Neural crest cell (in vitro differentiated cells): ENCODE data around the gene MARCHF10. TPM values are rescaled to one million over a fixed set of nuclear protein-coding genes. Genes with fewer than 3 reads are reported as not detected.

ENCODE experiments used
- DNase-seq: peaks from one replicate; pipeline ENCODE4 v3.0.0; 2021; ENCODE audit warnings: low read depth, mixed read lengths, low spot score
- H3K27ac Mint-ChIP-seq: one replicate; pipeline ENCODE4 v1.8.0; 2021; ENCODE audit warnings: mild to moderate bottlenecking, mixed read lengths; ENCODE audit not compliant: unreplicated experiment
- H3K27me3 Mint-ChIP-seq: 2 replicates; pipeline ENCODE4 v1.8.0; 2021; ENCODE audit warnings: low read depth, mild to moderate bottlenecking, mixed read lengths
- H3K36me3 Mint-ChIP-seq: 2 replicates; pipeline ENCODE4 v1.8.0; 2021; ENCODE audit warnings: low read depth, mild to moderate bottlenecking, mixed read lengths
- H3K4me1 Mint-ChIP-seq: 2 replicates; pipeline ENCODE4 v1.8.0; 2021; ENCODE audit warnings: mixed read lengths
- H3K4me3 Mint-ChIP-seq: one replicate; pipeline ENCODE4 v1.8.0; 2021; ENCODE audit warnings: mild to moderate bottlenecking, mixed read lengths
- H3K9me3 Mint-ChIP-seq: 2 replicates; pipeline ENCODE4 v1.8.0; 2021; ENCODE audit warnings: mixed read lengths
- total RNA-seq: library from RNA; stranded (reverse); gene quantifications from 2 replicates; pipeline ENCODE4 v1.2.1, GENCODE V29; 2021
- TF ChIP-seq, protein P1 (sequence below): fragments of 200-600 bp; sonication (generic); conservative IDR thresholded peaks from 2 replicates; pipeline ENCODE4 v1.5.0; 2021; ENCODE audit warnings: antibody characterized with exemption, mild to moderate bottlenecking

MARCHF10 gene
- total RNA-seq, 1 donor from 2014 or later: 0.23 TPM

DNA sequence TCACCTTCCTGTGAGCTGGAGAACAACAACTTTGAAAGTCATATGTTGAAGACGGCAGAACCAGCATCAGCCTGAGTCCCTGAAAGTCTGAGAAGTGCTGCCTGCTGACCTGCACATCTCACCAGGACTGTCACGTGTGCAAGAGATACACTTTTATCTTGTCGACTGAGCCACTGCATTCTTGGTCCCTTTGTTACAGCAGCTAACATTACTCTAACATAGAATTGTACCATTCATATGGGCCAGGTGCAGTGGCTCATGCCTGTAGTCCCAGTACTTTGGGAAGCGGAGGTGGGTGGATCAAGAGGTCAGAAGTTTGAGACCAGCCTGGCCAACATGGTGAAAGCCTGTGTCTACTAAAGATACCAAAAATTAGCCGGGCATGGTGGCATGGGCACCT, 40.1 kb downstream of the MARCHF10 start:
- H3K27ac Mint-ChIP-seq: no peak overlapping the region
- H3K4me1 Mint-ChIP-seq: peaks cover 1% of the 10 kb centered on the region
- H3K36me3 Mint-ChIP-seq: peaks cover 6% of the 10 kb centered on the region
- TF ChIP-seq, protein P1, sequence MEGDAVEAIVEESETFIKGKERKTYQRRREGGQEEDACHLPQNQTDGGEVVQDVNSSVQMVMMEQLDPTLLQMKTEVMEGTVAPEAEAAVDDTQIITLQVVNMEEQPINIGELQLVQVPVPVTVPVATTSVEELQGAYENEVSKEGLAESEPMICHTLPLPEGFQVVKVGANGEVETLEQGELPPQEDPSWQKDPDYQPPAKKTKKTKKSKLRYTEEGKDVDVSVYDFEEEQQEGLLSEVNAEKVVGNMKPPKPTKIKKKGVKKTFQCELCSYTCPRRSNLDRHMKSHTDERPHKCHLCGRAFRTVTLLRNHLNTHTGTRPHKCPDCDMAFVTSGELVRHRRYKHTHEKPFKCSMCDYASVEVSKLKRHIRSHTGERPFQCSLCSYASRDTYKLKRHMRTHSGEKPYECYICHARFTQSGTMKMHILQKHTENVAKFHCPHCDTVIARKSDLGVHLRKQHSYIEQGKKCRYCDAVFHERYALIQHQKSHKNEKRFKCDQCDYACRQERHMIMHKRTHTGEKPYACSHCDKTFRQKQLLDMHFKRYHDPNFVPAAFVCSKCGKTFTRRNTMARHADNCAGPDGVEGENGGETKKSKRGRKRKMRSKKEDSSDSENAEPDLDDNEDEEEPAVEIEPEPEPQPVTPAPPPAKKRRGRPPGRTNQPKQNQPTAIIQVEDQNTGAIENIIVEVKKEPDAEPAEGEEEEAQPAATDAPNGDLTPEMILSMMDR: no peak
- peaks cover 5% of the 10 kb centered on the region for H3K9me3 Mint-ChIP-seq
- H3K27me3 Mint-ChIP-seq: no peaks in the 10 kb centered on the region
- no peak overlapping the region for H3K4me3 Mint-ChIP-seq
- no peak for DNase-seq

- TF ChIP-seq, protein P1: no peak
- DNase-seq: no peak
- Mint-ChIP-seq H3K4me1 (peaks cover 4% of the 10 kb centered on the region), H3K9me3 (no peaks in the 10 kb centered on the region), H3K27ac (no peak overlapping the region), H3K4me3 (no peak overlapping the region), H3K36me3 (no peaks in the 10 kb centered on the region), H3K27me3 (no peaks in the 10 kb centered on the region)
Measured at GRCh38 chr17:62765351-62765750, 42.8 kb downstream of the MARCHF10 start.

GRCh38 chr17:62763891-62764600, 44.1 kb downstream of the MARCHF10 start:
- H3K27me3 Mint-ChIP-seq: no peaks in the 10 kb centered on the region
- no peak for DNase-seq
- peaks cover 4% of the 10 kb centered on the region for H3K4me1 Mint-ChIP-seq
- H3K4me3 Mint-ChIP-seq: no peak overlapping the region
- TF ChIP-seq, protein P1: no peak
- no peak overlapping the region for H3K27ac Mint-ChIP-seq
- H3K9me3 Mint-ChIP-seq: no peaks in the 10 kb centered on the region
- no peaks in the 10 kb centered on the region for H3K36me3 Mint-ChIP-seq

DNA sequence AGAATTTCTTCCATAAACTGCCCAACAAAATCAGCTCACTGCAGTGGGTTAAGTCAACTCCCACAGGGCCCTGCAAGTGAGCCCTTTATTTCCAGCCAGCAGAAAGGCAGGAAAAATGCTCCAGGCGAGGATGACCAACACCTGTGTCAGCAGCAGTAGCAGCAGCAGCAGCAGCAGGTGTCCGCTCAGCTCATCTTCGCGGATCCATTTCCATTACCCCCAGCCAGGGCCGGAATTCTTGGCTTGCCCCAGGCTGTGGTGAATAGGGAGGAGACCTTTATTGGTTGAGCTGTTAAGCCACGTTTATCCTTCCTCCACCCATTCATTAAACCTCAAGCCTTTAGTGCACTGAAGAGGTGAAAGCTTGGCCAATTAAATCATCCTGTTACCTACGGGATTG, 46.2 kb downstream of the MARCHF10 start:
- no peak for DNase-seq
- Mint-ChIP-seq H3K4me1 (peaks cover 4% of the 10 kb centered on the region), H3K36me3 (no peaks in the 10 kb centered on the region), H3K27me3 (no peaks in the 10 kb centered on the region), H3K27ac (no peak overlapping the region), H3K4me3 (no peak overlapping the region), H3K9me3 (no peaks in the 10 kb centered on the region)
- TF ChIP-seq, protein P1: no peak

DNA sequence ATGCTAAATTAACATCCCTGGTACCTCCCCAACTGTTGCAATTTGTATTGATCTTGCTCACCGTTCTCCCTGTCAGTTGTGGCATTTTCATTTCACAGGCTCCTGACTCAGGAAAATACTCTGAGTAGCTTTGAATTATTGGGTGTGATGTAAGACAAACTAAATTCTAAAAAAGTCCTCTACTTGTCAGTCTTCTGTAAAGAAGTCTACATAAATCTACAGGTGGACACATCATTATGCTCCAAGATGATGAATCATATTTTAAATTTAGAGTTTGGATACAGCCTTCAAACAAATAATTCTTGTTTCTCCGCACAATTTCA, 47.2 kb downstream of the MARCHF10 start:
- DNase-seq: no peak
- Mint-ChIP-seq H3K27me3 (no peaks in the 10 kb centered on the region), H3K4me3 (no peak overlapping the region), H3K36me3 (no peaks in the 10 kb centered on the region), H3K27ac (no peak overlapping the region), H3K9me3 (no peaks in the 10 kb centered on the region), H3K4me1 (peaks cover 4% of the 10 kb centered on the region)
- TF ChIP-seq, protein P1: no peak
